ENCODE measurements around the gene FAT4. TPM values are rescaled to one million over a fixed set of nuclear protein-coding genes. Genes with fewer than 3 reads are reported as not detected.

FAT4 gene
- total RNA-seq, 1 experiment from 2014 or later: 4.5 TPM

DNA sequence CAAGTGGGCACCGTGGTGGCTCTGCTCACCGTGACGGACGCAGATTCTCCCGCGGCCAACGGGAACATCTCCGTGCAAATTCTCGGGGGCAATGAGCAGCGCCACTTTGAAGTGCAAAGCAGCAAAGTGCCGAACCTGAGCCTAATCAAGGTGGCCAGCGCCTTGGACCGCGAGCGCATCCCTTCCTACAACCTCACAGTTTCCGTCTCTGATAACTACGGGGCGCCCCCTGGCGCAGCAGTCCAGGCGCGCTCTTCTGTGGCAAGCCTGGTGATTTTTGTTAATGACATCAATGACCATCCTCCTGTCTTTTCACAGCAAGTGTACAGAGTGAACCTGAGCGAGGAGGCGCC lies 2.7 kb downstream of the FAT4 start:
- Histone ChIP-seq H3K36me3 (ENCODE audit: low read depth) (no peaks in the 10 kb centered on the region), H3K27me3 (ENCODE audit: insufficient read depth, low read depth) (0 out of 2 replicates have a peak, but pooled peaks cover 12% of the 10 kb centered on the region), H2AFZ (no peak overlapping the region), H3K9me3 (ENCODE audit: insufficient read depth, low read depth) (no peaks in the 10 kb centered on the region), H3K79me2 (ENCODE audit: low read depth) (no peaks in the 10 kb centered on the region), H3K4me2 (no peak overlapping the region), H3K4me1 (replicated peaks; ENCODE audit: insufficient read depth) (peaks cover 9% of the 10 kb centered on the region; the same call in 1 of the 2 replicates), H3K9me2 (ENCODE audit: insufficient read depth) (no peaks in the 10 kb centered on the region), H3F3A (ENCODE audit: insufficient read depth, low read depth) (no peaks in the 10 kb centered on the region), H3K27ac (no peak overlapping the region), H3K4me3 (no peak overlapping the region), H4K20me1 (ENCODE audit: insufficient read depth) (no peaks in the 10 kb centered on the region)
- DNase-seq: no peak
- no TSS peak for BruUV-seq (replicated peaks)
- TF ChIP-seq, protein P1, sequence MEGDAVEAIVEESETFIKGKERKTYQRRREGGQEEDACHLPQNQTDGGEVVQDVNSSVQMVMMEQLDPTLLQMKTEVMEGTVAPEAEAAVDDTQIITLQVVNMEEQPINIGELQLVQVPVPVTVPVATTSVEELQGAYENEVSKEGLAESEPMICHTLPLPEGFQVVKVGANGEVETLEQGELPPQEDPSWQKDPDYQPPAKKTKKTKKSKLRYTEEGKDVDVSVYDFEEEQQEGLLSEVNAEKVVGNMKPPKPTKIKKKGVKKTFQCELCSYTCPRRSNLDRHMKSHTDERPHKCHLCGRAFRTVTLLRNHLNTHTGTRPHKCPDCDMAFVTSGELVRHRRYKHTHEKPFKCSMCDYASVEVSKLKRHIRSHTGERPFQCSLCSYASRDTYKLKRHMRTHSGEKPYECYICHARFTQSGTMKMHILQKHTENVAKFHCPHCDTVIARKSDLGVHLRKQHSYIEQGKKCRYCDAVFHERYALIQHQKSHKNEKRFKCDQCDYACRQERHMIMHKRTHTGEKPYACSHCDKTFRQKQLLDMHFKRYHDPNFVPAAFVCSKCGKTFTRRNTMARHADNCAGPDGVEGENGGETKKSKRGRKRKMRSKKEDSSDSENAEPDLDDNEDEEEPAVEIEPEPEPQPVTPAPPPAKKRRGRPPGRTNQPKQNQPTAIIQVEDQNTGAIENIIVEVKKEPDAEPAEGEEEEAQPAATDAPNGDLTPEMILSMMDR (conservative IDR thresholded peaks at IDR 0.05): no peak
- TF ChIP-seq EZH2 (IDR thresholded peaks at IDR 0.05; ENCODE audit: low read depth): no peak
- ChIA-PET CTCF (interaction anchor here (0.5 kb wide), 1 partner anchor 269 kb away, joined by 5 read pairs; no protein-coding TSS in a partner anchor), POLR2A (ENCODE audit: unreplicated experiment) (no interaction called here)
- intact Hi-C loops (cut with micrococcal nuclease; ENCODE audit: unreplicated experiment): loop anchor here (10.0 kb wide), 3 partner anchors 197 to 1537 kb away; no protein-coding TSS in a partner anchor

DNA sequence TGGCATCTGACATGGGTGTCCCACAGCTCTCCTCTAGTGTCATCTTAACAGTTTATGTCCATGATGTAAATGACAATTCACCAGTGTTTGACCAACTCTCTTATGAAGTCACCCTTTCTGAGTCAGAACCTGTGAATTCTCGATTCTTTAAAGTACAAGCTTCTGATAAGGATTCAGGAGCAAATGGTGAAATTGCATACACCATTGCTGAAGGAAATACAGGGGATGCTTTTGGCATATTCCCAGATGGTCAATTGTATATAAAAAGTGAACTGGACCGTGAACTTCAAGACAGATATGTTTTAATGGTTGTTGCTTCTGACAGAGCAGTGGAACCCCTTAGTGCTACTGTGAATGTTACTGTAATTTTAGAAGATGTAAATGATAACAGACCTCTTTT lies 4.6 kb downstream of the FAT4 start:
- Histone ChIP-seq H3K4me1 (replicated peaks; ENCODE audit: insufficient read depth) (peaks cover 1% of the 10 kb centered on the region; the same call in 1 of the 2 replicates), H3K36me3 (ENCODE audit: low read depth) (no peaks in the 10 kb centered on the region), H3K27me3 (ENCODE audit: insufficient read depth, low read depth) (0 out of 2 replicates have a peak, but pooled peaks cover 12% of the 10 kb centered on the region), H3K9me3 (ENCODE audit: insufficient read depth, low read depth) (no peaks in the 10 kb centered on the region), H3K9me2 (ENCODE audit: insufficient read depth) (no peaks in the 10 kb centered on the region), H4K20me1 (ENCODE audit: insufficient read depth) (no peaks in the 10 kb centered on the region), H3K4me2 (no peak overlapping the region), H3K4me3 (no peak overlapping the region), H3K79me2 (ENCODE audit: low read depth) (no peaks in the 10 kb centered on the region), H3K27ac (no peak overlapping the region), H3F3A (ENCODE audit: insufficient read depth, low read depth) (no peaks in the 10 kb centered on the region), H2AFZ (no peak overlapping the region)
- intact Hi-C loops (cut with micrococcal nuclease; ENCODE audit: unreplicated experiment): loop anchor here (10.0 kb wide), 3 partner anchors 195 to 1535 kb away; no protein-coding TSS in a partner anchor
- ChIA-PET POLR2A (ENCODE audit: unreplicated experiment) (no interaction called here), CTCF (no interaction called here)
- DNase-seq: no peak
- BruUV-seq (replicated peaks): no TSS peak
- TF ChIP-seq, protein P1 (conservative IDR thresholded peaks at IDR 0.05): no peak
- no peak for TF ChIP-seq EZH2 (IDR thresholded peaks at IDR 0.05; ENCODE audit: low read depth)

GRCh38 chr4:125321709-125322365 lies 7.1 kb downstream of the FAT4 start:
- H3K79me2 ChIP-seq (ENCODE audit: low read depth): no peaks in the 10 kb centered on the region
- H4K20me1 ChIP-seq (ENCODE audit: insufficient read depth): no peaks in the 10 kb centered on the region

More at GRCh38 chr4:125321709-125322365, 7.1 kb downstream of the FAT4 start:
- POLR2A ChIA-PET (ENCODE audit: unreplicated experiment): interaction anchor here (0.8 kb wide), 1 partner anchor 132 kb away, joined by 7 read pairs; no protein-coding TSS in a partner anchor
- H3K9me2 ChIP-seq (ENCODE audit: insufficient read depth): no peaks in the 10 kb centered on the region
- H3K4me1 ChIP-seq (replicated peaks; ENCODE audit: insufficient read depth): no peaks in the 10 kb centered on the region
- H2AFZ ChIP-seq: no peak overlapping the region
- no peak for DNase-seq
- H3F3A ChIP-seq (ENCODE audit: insufficient read depth, low read depth): no peaks in the 10 kb centered on the region
- no peaks in the 10 kb centered on the region for H3K27me3 ChIP-seq (ENCODE audit: insufficient read depth, low read depth)
- no peak overlapping the region for H3K4me2 ChIP-seq
- TF ChIP-seq, protein P1 (conservative IDR thresholded peaks at IDR 0.05): no peak
- no peak for TF ChIP-seq EZH2 (IDR thresholded peaks at IDR 0.05; ENCODE audit: low read depth)
- intact Hi-C loops (cut with micrococcal nuclease; ENCODE audit: unreplicated experiment): no loop called here
- no peaks in the 10 kb centered on the region for H3K36me3 ChIP-seq (ENCODE audit: low read depth)
- no peak overlapping the region for H3K27ac ChIP-seq
- CTCF ChIA-PET: no interaction called here
- no peaks in the 10 kb centered on the region for H3K9me3 ChIP-seq (ENCODE audit: insufficient read depth, low read depth)
- no peak overlapping the region for H3K4me3 ChIP-seq
- no TSS peak for BruUV-seq (replicated peaks)

All from PC-9 (cell line).